HG03175 (cell line): ENCODE measurements around the gene SCAP.

Experiments used
- ATAC-seq: cut with Tn5 transposase; IDR thresholded peaks from one replicate; pipeline ENCODE4 v1.9.1; 2021; ENCODE audit warnings: mild to moderate bottlenecking, moderate library complexity; ENCODE audit not compliant: unreplicated experiment

Gene SCAP

GRCh38 chr3:47433796-47434195 lies 41.9 kb downstream of the SCAP start:
- no peak for ATAC-seq

GRCh38 chr3:47432673-47433072 lies 43.1 kb downstream of the SCAP start:
- no peak for ATAC-seq

GRCh38 chr3:47431225-47431624 lies 44.5 kb downstream of the SCAP start:
- ATAC-seq = no peak

GRCh38 chr3:47430606-47431005 lies 45.1 kb downstream of the SCAP start:
- no peak for ATAC-seq

- no peak for ATAC-seq
Measured at GRCh38 chr3:47429476-47430270, 46.1 kb downstream of the SCAP start.

- no peak for ATAC-seq
Measured at GRCh38 chr3:47428662-47429061, 47.1 kb downstream of the SCAP start.

- no peak for ATAC-seq
Measured at GRCh38 chr3:47427866-47428265, 47.9 kb downstream of the SCAP start.

GRCh38 chr3:47425959-47426358 lies 49.8 kb downstream of the SCAP start:
- ATAC-seq = no peak

GRCh38 chr3:47425383-47425778 lies 50.4 kb downstream of the SCAP start:
- no peak for ATAC-seq

- no peak for ATAC-seq
Measured at GRCh38 chr3:47424434-47425382, 51.0 kb downstream of the SCAP start.

- no peak for ATAC-seq
Measured at GRCh38 chr3:47423548-47424145, 52.1 kb downstream of the SCAP start.

GRCh38 chr3:47422743-47423142 lies 53.0 kb downstream of the SCAP start:
- ATAC-seq = no peak

- no peak for ATAC-seq
Measured at GRCh38 chr3:47421741-47422649, 53.7 kb downstream of the SCAP start.

- peak; percentile 81 for ATAC-seq
Measured at GRCh38 chr3:47420511-47421484, 54.9 kb downstream of the SCAP start.

GRCh38 chr3:47420044-47420430 lies 55.7 kb downstream of the SCAP start:
- no peak for ATAC-seq

GRCh38 chr3:47419083-47420043 lies 56.4 kb downstream of the SCAP start:
- ATAC-seq = no peak

GRCh38 chr3:47418167-47419082 lies 57.3 kb downstream of the SCAP start:
- no peak for ATAC-seq
